ENCODE results near the gene METAP1D.

METAP1D gene

DNA sequence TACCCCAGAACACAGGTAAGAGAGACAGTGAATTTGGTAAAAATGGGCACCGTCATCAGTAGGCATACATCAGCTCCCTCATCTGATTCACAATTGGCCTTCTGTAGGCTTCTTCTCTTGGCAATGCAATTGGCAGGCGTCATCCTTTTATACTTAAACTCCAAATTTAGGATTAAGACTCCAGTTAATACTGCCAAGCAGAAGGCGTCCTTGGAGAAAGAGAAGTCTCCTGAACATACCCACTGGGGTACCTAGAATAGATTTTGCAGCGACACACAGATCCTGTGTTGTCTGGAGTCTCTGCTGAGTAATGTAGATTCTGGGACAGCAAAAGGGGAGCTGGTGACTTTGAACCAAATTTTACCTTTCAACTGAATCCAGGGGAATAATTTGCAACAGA lies 592 bp upstream of the METAP1D start:
- DNase-seq, result no peak

DNA sequence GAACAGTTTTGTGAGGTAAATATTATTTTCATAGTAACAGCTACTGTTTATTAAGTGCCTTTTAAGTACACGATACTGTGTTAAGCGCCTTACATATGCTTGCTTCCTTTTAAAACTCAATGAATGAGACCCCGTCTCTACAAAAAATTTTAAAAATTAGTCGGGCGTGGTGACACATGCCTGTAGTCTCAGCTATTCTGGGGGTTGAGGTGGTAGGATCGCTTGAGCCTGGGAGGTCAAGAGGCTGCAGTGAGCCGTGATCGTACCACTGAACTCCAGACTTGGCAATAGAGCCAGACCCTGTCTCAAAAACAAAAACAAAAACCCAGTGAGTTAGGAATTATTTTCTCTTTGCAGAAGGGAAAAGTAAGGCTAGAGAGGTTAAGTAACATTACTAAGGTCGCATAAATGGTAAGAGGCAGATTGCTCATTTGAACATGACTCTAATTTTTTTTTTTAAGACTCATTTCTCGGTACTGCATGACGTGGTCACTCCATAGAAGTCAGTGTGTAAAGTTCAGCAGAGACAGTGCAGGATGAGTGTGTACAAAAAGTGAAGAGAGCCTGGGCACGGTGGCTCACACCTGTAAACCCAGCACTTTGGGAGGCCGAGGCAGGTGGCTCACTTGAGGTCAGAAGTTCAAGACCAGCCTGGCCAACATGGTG lies 1.1 kb downstream of the METAP1D start:
- no peak for DNase-seq

DNA sequence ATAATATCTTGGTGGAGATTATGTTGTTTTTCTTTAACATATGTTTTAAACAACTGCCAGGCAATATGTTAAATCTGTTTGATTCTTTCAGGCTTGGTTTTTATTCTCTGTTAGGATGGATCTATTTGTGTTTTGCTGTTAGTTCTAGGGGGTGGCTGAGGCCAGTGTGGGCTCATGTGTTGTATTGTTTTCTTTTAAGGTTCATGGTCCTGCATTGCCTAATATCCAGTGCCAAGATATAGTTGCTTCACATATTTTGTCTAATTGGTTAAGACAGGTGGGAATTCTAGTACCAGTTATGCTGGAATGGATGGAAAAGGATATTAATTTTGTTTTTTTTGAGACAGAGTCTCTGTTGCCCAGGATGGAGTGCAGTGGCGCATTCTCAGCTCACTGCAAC lies 7.6 kb downstream of the METAP1D start:
- no peak for DNase-seq

DNA sequence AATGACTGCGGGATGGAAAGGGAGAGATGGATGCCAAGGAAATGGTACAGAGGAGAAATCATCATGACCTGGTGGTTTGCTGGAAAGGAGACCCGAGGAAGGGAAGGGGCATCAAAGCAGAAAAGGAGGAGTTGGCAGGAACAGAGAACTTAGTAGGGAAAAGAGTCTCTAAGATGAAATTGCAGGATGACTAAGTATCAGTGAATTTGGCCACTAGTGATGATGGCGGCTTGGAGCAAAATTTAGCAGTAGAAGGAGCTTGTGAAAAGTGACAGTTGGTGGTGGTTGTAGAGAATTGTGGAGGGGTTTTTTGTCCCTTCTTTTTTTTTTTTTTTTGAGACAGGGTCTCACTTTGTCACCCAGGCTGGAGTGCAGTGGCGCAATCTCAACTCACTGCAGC lies 10.1 kb downstream of the METAP1D start:
- DNase-seq, result no peak

DNA sequence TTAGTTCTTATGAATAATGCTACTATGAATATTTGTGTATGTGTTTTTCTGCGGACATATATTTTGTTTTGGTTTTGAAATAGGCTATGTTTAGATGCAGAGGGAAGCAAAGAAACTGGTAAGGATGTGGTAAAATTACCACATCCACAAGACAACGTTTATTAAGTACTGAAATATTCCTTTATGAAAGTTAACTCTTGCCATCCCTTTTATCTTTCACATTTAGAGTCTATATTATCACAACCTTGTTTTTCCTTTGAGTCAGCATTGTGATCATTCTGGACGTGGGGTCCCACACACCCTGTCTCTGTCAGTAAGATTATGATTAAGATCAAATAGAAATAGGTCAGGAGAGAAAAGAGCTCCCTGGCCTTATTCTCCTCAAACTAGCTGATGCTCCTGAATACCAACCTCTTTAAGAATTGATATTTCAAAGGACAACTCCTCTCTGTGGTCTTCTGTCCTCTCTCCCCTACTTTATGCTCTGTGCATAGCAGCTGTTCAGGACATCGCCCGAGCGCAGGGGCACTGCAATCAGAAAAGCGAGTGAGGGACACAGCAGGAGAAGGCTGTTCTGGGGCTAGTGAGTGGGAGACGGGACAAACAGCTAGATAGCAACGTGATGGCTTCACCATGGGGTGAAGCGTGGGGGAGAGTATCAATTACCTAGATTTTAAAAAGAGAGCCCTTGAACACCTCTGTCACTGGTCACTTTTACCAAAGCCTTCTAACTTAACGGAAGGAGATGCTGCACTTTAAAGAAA lies 12.2 kb downstream of the METAP1D start:
- DNase-seq, result no peak

DNA sequence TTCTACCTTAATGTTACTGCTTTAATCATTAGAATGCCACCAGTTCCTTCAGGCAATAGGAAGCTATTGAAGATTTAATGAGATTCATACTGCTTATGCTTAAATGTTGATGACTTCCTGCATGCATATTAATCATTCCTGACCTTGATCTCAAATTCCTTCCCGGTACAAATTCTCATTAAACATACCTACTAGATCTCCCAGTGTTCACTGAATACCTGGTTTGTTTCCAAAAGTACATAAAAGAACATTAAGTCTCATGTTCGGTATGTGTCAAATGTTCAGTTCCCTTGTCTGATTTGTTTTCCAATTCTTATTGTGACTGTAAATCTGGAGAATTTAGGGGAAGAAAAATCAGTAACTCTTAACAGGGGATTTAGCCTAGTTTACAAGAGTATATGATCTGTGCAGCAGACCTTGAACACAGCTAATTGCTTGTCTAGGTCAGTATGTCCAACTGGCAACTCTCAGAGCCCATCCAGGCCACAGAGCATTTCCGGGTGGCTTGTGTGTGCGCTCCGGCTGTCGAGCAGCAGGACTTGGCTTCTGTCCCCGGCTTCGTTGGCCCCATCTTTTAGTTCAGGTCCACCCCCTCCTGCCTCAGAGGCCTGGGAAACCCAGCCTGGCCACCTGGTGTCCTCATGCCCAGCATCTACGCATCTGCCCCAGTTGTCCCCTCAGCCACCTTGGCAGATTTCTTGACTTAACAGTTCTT lies 13.1 kb downstream of the METAP1D start:
- DNase-seq, result no peak

DNA sequence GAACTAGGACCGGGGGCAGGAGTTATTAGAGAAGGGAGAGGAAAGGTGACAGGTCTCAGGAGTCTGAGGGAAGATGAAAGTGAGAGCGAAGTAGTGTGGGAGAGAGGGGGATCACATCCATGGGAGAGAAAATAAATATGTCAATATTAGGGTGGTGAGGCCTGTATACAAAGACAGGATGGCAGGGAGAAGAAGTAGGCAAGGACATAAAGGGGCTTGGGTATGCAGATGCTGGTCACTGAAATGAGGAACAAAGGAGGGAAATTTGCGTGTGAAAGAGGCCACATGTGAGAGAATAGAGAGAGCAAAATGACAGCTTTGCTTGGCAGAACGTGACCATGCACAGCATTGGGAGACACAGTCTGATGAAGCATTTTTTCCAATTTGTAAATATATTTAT lies 13.6 kb downstream of the METAP1D start:
- DNase-seq, result no peak

DNA sequence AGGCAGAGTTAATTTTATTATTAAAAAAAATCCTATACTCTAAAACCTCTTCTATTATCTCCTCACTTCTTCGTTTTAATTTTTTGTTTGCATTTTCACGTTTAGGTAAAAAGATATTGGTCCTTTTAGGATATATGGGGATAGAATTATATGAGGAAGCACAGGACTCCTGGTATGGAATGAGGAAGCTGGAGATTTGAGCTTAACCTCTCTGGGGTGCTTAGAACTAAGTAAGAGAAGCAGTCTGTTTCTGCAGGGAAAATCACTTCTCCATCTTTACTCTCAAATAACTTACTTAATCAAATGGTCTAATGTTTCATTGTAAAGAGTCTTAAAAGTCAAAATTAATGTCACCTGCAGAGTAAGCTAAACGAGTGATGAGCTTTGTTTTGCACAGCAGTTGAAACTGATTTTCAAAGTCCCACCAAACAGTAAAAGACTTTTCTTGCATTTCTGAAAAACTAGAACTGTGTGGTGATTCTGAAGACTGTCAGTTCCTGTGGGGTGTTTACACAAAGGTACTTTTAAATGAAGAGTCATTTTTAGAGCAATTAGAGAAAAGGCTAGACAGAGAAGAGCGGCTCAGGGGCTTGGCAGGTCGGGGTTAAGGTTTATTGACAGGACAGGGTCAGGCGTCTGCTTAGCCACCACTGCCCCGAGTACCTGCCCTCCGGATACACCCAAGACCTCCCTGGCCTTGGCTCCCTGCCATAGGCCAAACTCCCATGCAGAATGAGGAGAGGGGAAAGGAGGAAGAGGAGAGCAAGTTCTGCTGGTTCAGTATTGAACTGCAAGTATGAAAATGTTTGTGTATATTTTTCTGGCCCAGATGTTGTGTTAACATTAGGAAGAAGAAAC lies 21.6 kb downstream of the METAP1D start:
- no peak for DNase-seq

DNA sequence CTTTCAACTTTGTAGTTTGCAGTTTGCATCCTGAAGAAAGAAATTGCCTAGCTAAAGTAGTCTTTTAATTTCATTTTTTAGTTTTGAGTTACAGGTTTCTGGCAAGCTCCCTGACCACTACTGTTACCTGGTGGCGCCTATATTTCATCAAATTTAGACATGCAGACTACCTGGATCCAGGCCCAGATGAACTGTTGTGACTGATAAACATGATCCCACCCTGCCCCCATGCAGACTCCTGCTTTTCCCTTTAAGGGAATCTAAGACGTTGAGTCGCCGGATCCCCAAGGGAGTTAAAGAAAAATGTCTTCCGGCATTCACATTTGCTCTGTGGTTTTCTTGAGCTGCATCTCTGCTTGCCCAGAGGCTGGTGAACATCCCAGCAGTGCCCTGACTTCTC lies 22.2 kb downstream of the METAP1D start:
- DNase-seq, result no peak

DNA sequence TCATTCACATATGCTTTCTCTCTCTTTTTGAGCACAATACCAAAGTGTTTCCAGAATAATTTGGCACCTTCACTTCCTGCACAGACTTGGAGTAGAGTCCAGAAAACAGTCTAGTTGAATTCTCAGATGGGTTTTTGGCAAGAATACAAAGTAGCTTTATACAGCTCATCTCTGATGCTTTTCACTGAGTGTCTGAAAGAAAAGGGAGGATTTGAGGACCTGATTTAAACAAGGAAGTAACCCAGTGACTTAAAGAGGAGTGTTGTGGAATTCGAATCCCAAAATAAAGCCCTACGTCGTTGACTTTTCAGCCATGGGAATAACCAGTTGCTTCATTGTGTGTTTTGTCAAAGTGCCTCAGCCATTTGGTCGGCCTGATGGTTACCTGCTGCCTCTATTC lies 31.8 kb downstream of the METAP1D start:
- no peak for DNase-seq

DNA sequence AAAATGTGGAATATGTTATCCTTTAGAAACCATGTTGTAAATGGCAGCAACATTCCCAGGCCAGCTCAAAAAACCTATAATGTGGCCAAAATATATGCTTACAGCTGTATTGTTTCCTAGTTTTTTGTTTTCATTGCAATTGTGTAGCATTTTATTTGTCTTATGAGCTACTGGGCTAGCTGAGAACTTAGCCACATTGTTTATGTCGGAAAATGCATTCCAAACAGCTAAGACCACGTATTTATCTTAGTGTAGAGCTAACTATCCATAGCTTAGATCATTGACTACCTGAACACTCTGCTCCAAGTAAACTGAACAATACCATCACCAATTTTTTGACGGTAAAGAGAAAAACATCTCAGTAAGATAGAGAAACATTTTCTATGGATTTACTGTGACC lies 38.4 kb downstream of the METAP1D start:
- no peak for DNase-seq

DNA sequence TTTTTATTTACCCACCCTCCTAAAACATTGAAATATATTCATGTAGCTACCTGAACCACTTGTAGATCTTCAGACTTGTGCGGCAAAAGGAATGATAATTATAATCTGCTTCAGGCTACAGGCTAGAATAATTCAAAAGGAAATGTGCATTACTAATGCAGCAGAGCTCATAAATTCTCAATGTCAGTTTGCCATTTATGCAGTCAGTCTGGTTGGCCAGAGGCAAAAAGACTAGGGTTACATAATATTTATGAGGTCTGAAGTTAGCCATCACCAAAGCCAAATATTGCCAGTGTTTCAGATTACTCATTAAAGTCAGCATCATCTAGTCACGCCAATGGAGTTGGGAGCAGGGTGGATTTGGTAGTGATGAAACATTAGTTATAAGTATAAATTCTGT lies 38.9 kb downstream of the METAP1D start:
- DNase-seq, result no peak

DNA sequence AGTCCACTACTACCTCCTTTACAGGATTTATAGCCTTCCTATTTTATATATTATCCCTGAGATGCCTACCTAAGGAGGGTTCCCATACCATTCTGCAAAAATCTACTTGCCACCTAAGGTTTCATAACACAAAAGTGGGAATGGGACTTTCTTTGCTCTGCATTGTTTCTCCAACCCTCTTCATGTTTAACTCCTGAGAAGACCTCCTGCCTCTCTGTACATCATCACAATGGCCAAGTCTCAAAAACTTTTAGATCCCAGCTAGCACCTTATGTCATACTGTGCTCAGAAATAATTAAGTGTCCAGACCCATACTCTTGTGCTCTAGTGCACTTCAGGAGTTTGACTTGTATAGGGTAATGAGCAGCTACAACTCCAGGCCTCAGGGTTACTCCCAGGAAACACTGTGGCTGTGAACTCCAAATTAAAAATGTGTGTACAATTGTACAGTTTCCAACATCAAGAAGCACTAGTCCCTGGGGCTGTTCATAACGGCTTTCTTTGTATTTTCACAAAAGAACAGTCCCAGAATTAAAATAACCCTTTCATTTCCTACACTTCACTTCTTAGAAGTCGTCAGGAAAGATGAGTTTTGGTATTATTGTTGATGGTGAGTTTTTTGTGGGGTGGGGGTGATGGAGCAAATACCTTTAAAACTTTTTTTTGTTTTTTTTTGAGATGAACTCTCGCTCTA lies 39.4 kb downstream of the METAP1D start:
- DNase-seq, result no peak

DNA sequence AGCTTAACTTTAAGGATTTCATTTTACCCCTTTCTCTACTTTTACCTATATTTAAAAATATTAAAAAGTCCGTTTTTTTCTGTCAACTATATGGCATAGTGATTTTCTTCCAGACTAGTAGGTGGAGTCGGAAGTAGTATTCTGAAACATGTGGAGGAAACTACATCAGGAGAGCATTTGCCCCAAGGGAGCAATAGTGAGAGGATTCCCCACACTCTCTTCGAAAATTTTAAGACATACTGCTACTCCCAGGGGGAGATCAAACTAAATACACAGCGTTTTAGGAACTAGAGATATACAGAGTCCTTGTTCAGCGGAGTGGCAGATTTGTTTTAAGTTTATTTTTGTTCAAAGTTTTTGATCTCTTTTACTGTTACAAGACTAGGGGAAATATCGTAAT lies 40.6 kb downstream of the METAP1D start:
- no peak for DNase-seq

DNA sequence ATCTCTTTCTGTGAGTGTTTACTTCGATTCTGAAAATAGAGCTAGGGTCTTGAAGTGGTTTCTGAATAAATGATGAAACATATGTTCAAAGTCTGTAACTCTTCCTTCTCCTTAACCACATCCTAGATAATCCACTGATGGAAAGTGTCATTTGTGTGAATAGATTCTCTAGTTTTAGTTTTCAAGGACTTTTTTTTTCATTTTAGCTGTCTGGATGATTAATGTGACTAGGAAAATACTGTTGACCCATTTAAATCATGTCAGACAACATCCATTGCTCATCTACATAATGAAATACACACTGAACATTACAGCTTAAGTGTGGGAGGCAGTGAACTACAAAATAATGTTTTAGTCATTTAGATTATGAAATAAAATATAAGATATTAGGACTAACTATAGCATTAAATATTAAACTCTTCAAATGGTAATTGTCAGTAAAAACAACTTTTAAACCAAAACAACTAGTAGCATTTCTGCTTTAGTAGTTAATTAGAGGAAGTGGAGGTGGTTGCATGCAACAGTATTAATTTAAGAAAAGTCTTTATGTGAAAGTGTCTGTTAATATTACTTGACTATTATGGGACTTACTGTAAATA lies 46.4 kb downstream of the METAP1D start:
- no peak for DNase-seq

DNA sequence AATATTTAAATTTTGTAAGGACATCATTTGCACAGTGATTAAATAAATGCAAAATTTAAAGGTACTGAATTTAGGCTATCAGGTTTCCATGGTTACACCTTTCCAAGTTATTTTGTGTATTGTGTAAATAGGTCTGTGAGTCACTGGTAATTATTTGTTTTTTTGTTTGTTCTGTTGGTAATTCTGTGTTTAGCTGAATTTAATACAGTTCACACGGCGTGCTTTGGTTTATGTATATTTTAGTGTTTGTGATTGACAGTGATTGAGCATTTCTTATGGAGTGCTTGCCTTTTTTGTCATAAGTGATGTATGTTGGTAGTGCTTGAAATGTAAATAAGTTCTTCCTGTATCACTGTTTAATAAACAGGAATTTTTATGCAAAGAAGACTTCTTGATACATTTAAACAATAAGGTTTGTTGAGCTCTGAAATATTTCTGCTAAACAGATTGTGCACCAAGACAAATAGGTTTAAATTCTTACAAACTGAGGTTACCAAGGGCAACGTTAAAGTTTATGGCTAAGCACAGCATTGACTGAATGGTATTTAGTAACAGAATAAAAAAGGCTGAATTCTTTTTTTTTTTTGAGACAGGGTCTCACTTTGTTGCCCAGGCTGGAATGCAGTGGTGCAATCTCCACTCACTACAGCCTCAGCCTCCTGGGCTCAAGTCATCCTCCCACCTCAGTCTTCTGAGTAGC lies 47.3 kb downstream of the METAP1D start:
- DNase-seq, result no peak

DNA sequence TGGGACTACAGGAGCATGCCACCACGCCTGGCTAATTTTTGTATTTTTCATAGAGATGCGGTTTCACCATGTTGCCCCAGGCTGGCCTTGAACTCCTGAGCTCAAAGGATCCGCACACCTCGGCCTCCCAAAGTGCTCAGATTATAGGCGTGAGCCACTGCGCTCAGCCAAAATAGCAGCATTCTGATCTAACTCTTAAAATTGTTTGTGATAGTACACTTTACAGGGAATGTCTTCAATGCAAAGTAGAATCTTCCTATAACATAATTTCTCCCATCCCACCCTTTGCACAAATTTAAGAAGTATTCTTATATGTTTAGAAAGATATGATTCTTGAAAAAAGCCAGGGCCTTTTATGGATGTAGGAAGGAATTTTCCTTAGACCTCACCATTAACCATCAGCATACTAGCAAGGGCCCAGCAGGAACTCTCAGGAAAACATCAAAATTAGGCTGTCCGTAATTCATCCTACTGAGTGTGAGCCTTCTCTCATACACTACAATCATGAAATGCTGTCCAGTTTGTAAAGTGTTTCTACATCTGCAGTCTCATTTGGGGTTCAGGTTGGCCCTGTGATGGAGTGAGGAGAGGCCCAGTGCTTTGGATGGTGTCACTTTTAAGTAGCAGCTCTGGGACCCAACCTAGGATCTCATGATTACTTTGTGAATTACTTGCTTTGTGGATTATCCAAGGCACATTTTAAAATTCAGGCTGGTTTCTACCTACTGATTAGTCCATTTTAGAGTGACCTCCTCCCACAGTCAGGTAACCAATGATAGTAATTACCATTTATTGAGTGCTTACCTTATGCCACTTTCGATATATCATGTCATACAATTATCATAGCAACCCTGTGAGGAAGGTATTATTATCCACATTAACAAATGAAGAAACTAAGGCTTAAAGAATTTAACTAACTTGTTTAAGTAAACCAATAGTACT lies 48.1 kb downstream of the METAP1D start:
- no peak for DNase-seq

DNA sequence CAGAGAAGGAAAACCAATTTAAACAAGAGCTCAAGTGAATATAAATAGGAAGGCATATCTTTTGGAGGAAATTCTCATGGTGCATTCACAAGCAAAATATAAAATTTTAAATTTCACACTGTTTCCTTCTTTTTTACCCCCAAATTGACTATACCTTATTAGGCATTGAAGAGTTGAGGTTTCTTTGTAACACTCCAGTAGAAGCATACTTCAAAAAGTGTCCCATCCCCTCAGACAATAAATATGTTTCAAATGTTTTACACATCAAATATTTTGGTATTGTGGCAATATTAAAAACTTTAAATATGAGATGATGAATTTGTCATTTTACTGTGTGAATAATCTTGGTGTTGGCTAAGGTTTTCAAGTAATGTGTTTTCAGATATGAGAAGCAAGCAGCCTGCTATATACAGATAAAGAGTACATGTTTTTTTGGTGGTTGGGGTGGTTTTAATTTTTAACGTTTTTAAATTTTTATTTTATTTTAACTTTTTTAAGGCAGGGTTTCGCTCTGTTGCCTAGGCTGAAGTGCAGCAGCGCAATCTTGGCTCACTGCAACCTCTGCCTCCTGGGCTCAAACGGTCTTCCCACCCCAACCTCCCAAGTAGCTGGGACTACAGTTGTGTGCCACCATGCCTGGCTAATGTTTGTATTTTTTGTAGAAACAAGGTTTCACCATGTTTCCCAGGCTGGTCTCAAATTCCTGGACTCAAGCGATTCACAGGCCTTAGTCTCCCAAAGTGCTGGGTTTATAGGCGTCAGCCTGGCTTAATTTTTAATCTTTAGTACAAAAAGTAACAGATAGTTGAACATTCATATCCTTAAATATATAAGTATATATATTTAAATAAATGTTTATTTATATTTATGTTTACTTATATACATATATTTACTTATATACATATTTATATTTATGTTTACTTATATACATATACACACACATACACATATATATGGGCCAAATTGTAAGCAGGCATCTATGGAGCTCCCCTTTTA lies 49.1 kb downstream of the METAP1D start:
- DNase-seq, result no peak

DNA sequence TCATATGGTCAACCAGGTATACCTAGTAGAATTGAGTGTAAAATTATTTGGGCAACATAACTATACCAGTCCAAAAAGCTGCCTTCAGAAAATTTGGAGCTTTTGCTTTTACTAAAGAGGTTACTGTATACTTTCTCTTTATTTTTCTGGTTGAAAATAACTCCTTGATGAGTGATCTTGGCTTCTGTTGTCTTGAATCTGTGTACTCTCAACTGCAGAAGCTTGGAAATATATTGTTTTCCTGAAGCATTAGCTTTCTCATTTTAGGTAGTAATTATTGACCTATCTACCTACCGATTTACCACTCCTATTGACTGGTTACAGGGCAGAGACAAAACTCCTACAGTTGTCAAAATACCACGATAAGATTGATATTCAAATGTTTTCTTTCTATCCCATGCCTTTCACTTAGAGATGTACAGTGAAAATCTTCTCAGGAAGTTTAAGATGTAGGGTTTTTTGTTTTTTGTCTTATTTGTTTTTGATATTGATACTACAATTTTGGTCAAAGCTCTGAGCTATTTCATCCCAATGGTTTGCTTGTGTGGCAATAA lies 49.9 kb downstream of the METAP1D start:
- DNase-seq, result no peak

All from activated naive CD4-positive, alpha-beta T cell treated with anti-CD3 and anti-CD28 coated beads, Interleukin-2, amount 50 U/mL, for 16 hours (primary cell).